GM18499 (cell line): ENCODE results near the gene FNIP1.
"Not testable (repeated sequence)": the region's sequence is repeated elsewhere in the genome, so short reads cannot be mapped to it uniquely, and the experiment has no call there.

Experiments
- ATAC-seq: cut with Tn5 transposase; IDR thresholded peaks from one replicate; pipeline ENCODE4 v1.9.1; 2021; ENCODE audit warnings: moderate number of reproducible peaks; ENCODE audit not compliant: insufficient read depth, unreplicated experiment

Gene FNIP1

GRCh38 chr5:131617140-131617822 lies 179.5 kb downstream of the FNIP1 start:
- no peak for ATAC-seq

- ATAC-seq = no peak
Observed at GRCh38 chr5:131615957-131616356, 180.9 kb downstream of the FNIP1 start.

- no peak for ATAC-seq
Observed at GRCh38 chr5:131613423-131613822, 183.4 kb downstream of the FNIP1 start.

GRCh38 chr5:131611064-131611381 lies 185.8 kb downstream of the FNIP1 start:
- no peak for ATAC-seq

- ATAC-seq = no peak
Observed at GRCh38 chr5:131610198-131611063, 186.4 kb downstream of the FNIP1 start.

GRCh38 chr5:131609774-131610173 lies 187.0 kb downstream of the FNIP1 start:
- no peak for ATAC-seq

GRCh38 chr5:131608597-131608996 lies 188.2 kb downstream of the FNIP1 start:
- ATAC-seq = no peak

GRCh38 chr5:131607903-131608540 lies 188.8 kb downstream of the FNIP1 start:
- ATAC-seq = no peak

- ATAC-seq = no peak
Observed at GRCh38 chr5:131607418-131607817, 189.4 kb downstream of the FNIP1 start.

GRCh38 chr5:131605086-131605485 lies 191.7 kb downstream of the FNIP1 start:
- ATAC-seq = no peak

- ATAC-seq = no peak
Observed at GRCh38 chr5:131595088-131596033, 201.5 kb downstream of the FNIP1 start.

- no peak for ATAC-seq
Observed at GRCh38 chr5:131593921-131594320, 202.9 kb downstream of the FNIP1 start.

- ATAC-seq = not testable (repeated sequence)
Observed at GRCh38 chr5:131593436-131593835, 203.4 kb downstream of the FNIP1 start.
